H1 (cell line): ENCODE data around the gene CCDC83. TPM values are rescaled to one million over a fixed set of nuclear protein-coding genes. Genes with fewer than 3 reads are reported as not detected.

Source experiments
- CTCF ChIA-PET: fragments of 300-600 bp; sonication (Branson Sonifier 250); formaldehyde crosslinking; loops from one replicate; lab custom pipeline; 2021; ENCODE audit not compliant: partially characterized antibody; lab: Charles Lee
- POLR2A ChIA-PET: fragments of 300-600 bp; sonication (Branson Sonifier 250); formaldehyde crosslinking; loops from one replicate; lab custom pipeline; 2021; ENCODE audit warnings: inconsistent platforms; ENCODE audit not compliant: partially characterized antibody; lab: Charles Lee
- DNase-seq, 2 experiments: peaks; one replicate each; pipeline versions ENCODE4 v3.0.0 to v3.0.0-alpha.2; 2010 to 2022; ENCODE audit warnings: low spot score in 2 of 2, low read depth in 1 of 2, mixed read lengths in 1 of 2
- FAIRE-seq: peaks from 2 replicates; lab custom pipeline; 2011; peaks lifted over from hg19 to GRCh38; lab: Jason Lieb, UNC
- H2AFZ ChIP-seq: 2 replicates; pipeline ENCODE4 v1.8.1; 2012; ENCODE audit warnings: low read length, inconsistent platforms
- H2AK5ac ChIP-seq: 2 replicates; pipeline ENCODE4 v1.6.1; 2013; ENCODE audit warnings: low read depth, low read length
- H2BK120ac ChIP-seq: replicated peaks from 2 replicates; pipeline ENCODE3; 2013; ENCODE audit warnings: low read depth, low read length, inconsistent platforms
- H2BK12ac ChIP-seq: 2 replicates; pipeline ENCODE4 v1.6.1; 2013; ENCODE audit warnings: low read depth, low read length
- H2BK15ac ChIP-seq: 2 replicates; pipeline ENCODE4 v1.6.1; 2013; ENCODE audit warnings: low read length
- H2BK20ac ChIP-seq: 2 replicates; pipeline ENCODE4 v1.6.1; 2013; ENCODE audit warnings: low read length
- H2BK5ac ChIP-seq: 2 replicates; pipeline ENCODE4 v1.6.1; 2013; ENCODE audit warnings: low read depth, low read length
- H3K14ac ChIP-seq: 2 replicates; pipeline ENCODE4 v1.6.1; 2013; ENCODE audit warnings: inconsistent platforms; ENCODE audit not compliant: insufficient read length
- H3K18ac ChIP-seq: 2 replicates; pipeline ENCODE4 v1.6.1; 2013; ENCODE audit warnings: low read length; ENCODE audit errors: extremely low read depth
- H3K23ac ChIP-seq: 2 replicates; pipeline ENCODE4 v1.6.1; 2013; ENCODE audit warnings: inconsistent platforms; ENCODE audit not compliant: insufficient read length
- H3K23me2 ChIP-seq: 2 replicates; pipeline ENCODE4 v1.6.1; 2013; ENCODE audit warnings: low read depth, low read length
- H3K27ac ChIP-seq: 2 replicates; pipeline ENCODE4 v1.6.1; 2011; ENCODE audit warnings: low read depth, low read length, inconsistent platforms
- H3K27me3 ChIP-seq, 4 experiments: replicated peaks in 1 of 4; 1 replicate in 1 of 4; 2 replicates in 3 of 4; pipeline versions ENCODE4 v1.6.1 to v1.8.1; 2011 to 2013; ENCODE audit warnings: low read length in 3 of 4, mild to moderate bottlenecking in 3 of 4, inconsistent platforms in 2 of 4, mixed read lengths in 2 of 4, moderate library complexity in 1 of 4; ENCODE audit not compliant: control insufficient read depth in 3 of 4, insufficient read depth in 3 of 4; ENCODE audit errors: extremely low read depth in 1 of 4
- H3K36me3 ChIP-seq, 4 experiments: 2 replicates each; pipeline versions ENCODE4 v1.6.1 to v1.8.1; 2011 to 2013; ENCODE audit warnings: mild to moderate bottlenecking in 4 of 4, low read length in 3 of 4, moderate library complexity in 2 of 4, control low read depth in 1 of 4, inconsistent platforms in 1 of 4; ENCODE audit not compliant: insufficient read depth in 4 of 4, control insufficient read depth in 2 of 4
- H3K4ac ChIP-seq: replicated peaks from 2 replicates; pipeline ENCODE3; 2013; ENCODE audit warnings: low read length, low read depth, mixed read lengths, inconsistent platforms; ENCODE audit not compliant: insufficient read length
- H3K4me1 ChIP-seq, 4 experiments: replicated peaks in 1 of 4; 1 replicate in 1 of 4; 2 replicates in 3 of 4; pipeline versions ENCODE4 v1.6.1 to v1.8.1; 2011 to 2013; ENCODE audit warnings: low read length in 3 of 4, inconsistent platforms in 2 of 4, mixed read lengths in 1 of 4; ENCODE audit not compliant: insufficient read depth in 4 of 4, control insufficient read depth in 3 of 4
- H3K4me2 ChIP-seq, 2 experiments: 2 replicates each; pipeline versions ENCODE4 v1.6.1 to v1.8.1; 2011 to 2013; ENCODE audit warnings: low read depth in 2 of 2, low read length in 2 of 2, control low read depth in 1 of 2, inconsistent platforms in 1 of 2, mild to moderate bottlenecking in 1 of 2; ENCODE audit not compliant: insufficient read depth in 1 of 2
- H3K4me3 ChIP-seq, 4 experiments: fragments of 200-600, 300-600 bp in 1 of 4; sonication (generic), shearing (Covaris generic), sonication (Bioruptor Twin) in 1 of 4; 2 replicates each; pipeline versions ENCODE4 v1.5.1 to v1.8.1; 2011 to 2016; ENCODE audit warnings: low read length in 4 of 4, low read depth in 3 of 4, control low read depth in 2 of 4, inconsistent platforms in 2 of 4, mild to moderate bottlenecking in 2 of 4, mixed read lengths in 1 of 4, moderate library complexity in 1 of 4; ENCODE audit not compliant: insufficient read depth in 2 of 4; ENCODE audit errors: extremely low read depth in 1 of 4
- H3K56ac ChIP-seq: replicated peaks from 2 replicates; pipeline ENCODE3; 2013; ENCODE audit warnings: low read depth, mild to moderate bottlenecking, mixed read lengths, low read length, inconsistent platforms; ENCODE audit not compliant: insufficient read length
- H3K79me1 ChIP-seq: 2 replicates; pipeline ENCODE4 v1.6.1; 2013; ENCODE audit warnings: low read depth, low read length, control low read depth
- H3K79me2 ChIP-seq, 2 experiments: 2 replicates each; pipeline versions ENCODE4 v1.6.1 to v1.8.1; 2012 to 2013; ENCODE audit warnings: low read length in 2 of 2, mild to moderate bottlenecking in 2 of 2, inconsistent platforms in 1 of 2; ENCODE audit not compliant: insufficient read depth in 2 of 2, control insufficient read depth in 1 of 2
- H3K9ac ChIP-seq, 4 experiments: replicated peaks in 1 of 4; 1 replicate in 1 of 4; 2 replicates in 3 of 4; pipeline versions ENCODE4 v1.6.1 to v1.8.1; 2011 to 2013; ENCODE audit warnings: low read depth in 3 of 4, low read length in 3 of 4, control low read depth in 2 of 4, mild to moderate bottlenecking in 2 of 4, moderate library complexity in 2 of 4, inconsistent platforms in 1 of 4; ENCODE audit errors: extremely low read depth in 1 of 4
- H3K9me3 ChIP-seq, 2 experiments: 2 replicates each; pipeline versions ENCODE4 v1.6.1 to v1.8.1; 2012 to 2013; ENCODE audit warnings: mild to moderate bottlenecking in 2 of 2, moderate library complexity in 2 of 2, control low read depth in 1 of 2, inconsistent platforms in 1 of 2, low read depth in 1 of 2, low read length in 1 of 2, mixed read lengths in 1 of 2; ENCODE audit not compliant: insufficient read depth in 2 of 2
- H4K20me1 ChIP-seq, 2 experiments: replicated peaks in 1 of 2; 2 replicates each; pipeline versions ENCODE3 to v1.8.1; 2011 to 2013; ENCODE audit warnings: inconsistent platforms in 2 of 2, low read length in 2 of 2, mild to moderate bottlenecking in 1 of 2; ENCODE audit not compliant: insufficient read depth in 2 of 2, control insufficient read depth in 1 of 2
- H4K5ac ChIP-seq: 2 replicates; pipeline ENCODE4 v1.6.1; 2013; ENCODE audit warnings: low read length, low read depth, mixed read lengths, inconsistent platforms; ENCODE audit not compliant: insufficient read length
- H4K8ac ChIP-seq: 2 replicates; pipeline ENCODE4 v1.8.0; 2013; ENCODE audit warnings: mild to moderate bottlenecking, moderate library complexity, low read length, inconsistent platforms; ENCODE audit not compliant: insufficient read depth; ENCODE audit errors: extremely low read depth
- H4K91ac ChIP-seq: replicated peaks from 2 replicates; pipeline ENCODE3; 2013; ENCODE audit warnings: low read length, mixed read lengths, inconsistent platforms; ENCODE audit not compliant: insufficient read length
- BACH1 ChIP-seq: IDR thresholded peaks from 2 replicates; pipeline ENCODE4 v1.6.1; 2012; ENCODE audit warnings: low read length, improper control_type of control experiment
- BCL11A ChIP-seq, 2 experiments: IDR thresholded peaks; one replicate each; pipeline ENCODE4 v1.6.1; 2011; ENCODE audit warnings: low read depth in 2 of 2, low read length in 2 of 2, mild to moderate bottlenecking in 2 of 2
- CTBP2 ChIP-seq: IDR thresholded peaks from 2 replicates; pipeline ENCODE4 v1.7.0; 2011; ENCODE audit warnings: borderline replicate concordance, mild to moderate bottlenecking, moderate library complexity, mixed read lengths, low read length; ENCODE audit not compliant: insufficient read depth, insufficient read length
- EP300 ChIP-seq, 2 experiments: IDR thresholded peaks; 1 replicate in 1 of 2; 2 replicates in 1 of 2; pipeline ENCODE4 v1.6.1; 2011 to 2012; ENCODE audit warnings: low read depth in 2 of 2, low read length in 2 of 2, mild to moderate bottlenecking in 2 of 2, borderline replicate concordance in 1 of 2, inconsistent platforms in 1 of 2, moderate library complexity in 1 of 2
- GTF2F1 ChIP-seq: IDR thresholded peaks from 2 replicates; pipeline ENCODE4 v1.6.1; 2012; ENCODE audit warnings: low read depth, low read length, improper control_type of control experiment, borderline replicate concordance
- HDAC2 ChIP-seq, 2 experiments: fragments of 300-600 bp in 1 of 2; sonication (generic) in 1 of 2; IDR thresholded peaks; 2 replicates each; pipeline ENCODE4 v1.6.1; 2011 to 2012; ENCODE audit warnings: low read depth in 2 of 2, low read length in 2 of 2, mild to moderate bottlenecking in 2 of 2, moderate library complexity in 2 of 2, borderline replicate concordance in 1 of 2, inconsistent platforms in 1 of 2
- HDAC6 ChIP-seq: IDR thresholded peaks from one replicate; pipeline ENCODE4 v1.7.1; 2012; ENCODE audit warnings: low read depth, mild to moderate bottlenecking, inconsistent platforms, low read length, moderate library complexity
- MAFK ChIP-seq: IDR thresholded peaks from 2 replicates; pipeline ENCODE4 v1.6.1; 2012; ENCODE audit warnings: low read depth, mild to moderate bottlenecking, improper control_type of control experiment, low read length
- POLR2A ChIP-seq, 2 experiments: IDR thresholded peaks; 1 replicate in 1 of 2; 2 replicates in 1 of 2; pipeline ENCODE4 v1.6.1; 2011; ENCODE audit warnings: low read depth in 2 of 2, low read length in 2 of 2, mild to moderate bottlenecking in 2 of 2; ENCODE audit errors: control extremely low read depth in 1 of 2
- POU5F1 ChIP-seq: IDR thresholded peaks from 2 replicates; pipeline ENCODE4 v1.6.1; 2011; ENCODE audit warnings: low read depth, mild to moderate bottlenecking, low read length, moderate library complexity
- TAF7 ChIP-seq: optimal IDR thresholded peaks from 2 replicates; pipeline ENCODE3; 2011; ENCODE audit warnings: low read depth, mild to moderate bottlenecking, inconsistent platforms, low read length, moderate library complexity, borderline replicate concordance
- WGBS, 2 experiments: shearing (Covaris generic) in 1 of 2; methylation state at CpG; one replicate each; pipeline versions ENCODE4 v1.1.6 to v1.1.7; 2013 to 2015; ENCODE audit warnings: low lambda C conversion rate in 2 of 2, mixed read lengths in 2 of 2, inconsistent platforms in 1 of 2, low coverage in 1 of 2, missing lambda C conversion rate in 1 of 2; ENCODE audit not compliant: insufficient replicate concordance in 2 of 2, insufficient coverage in 1 of 2, insufficient read length in 1 of 2; ENCODE audit errors: extremely low coverage in 1 of 2, missing lambda C conversion rate in 1 of 2; 5-methylcytosine and 5-hydroxymethylcytosine counted together
- polyA plus RNA-seq, 7 experiments: library from polyadenylated mRNA; depleted of rRNA in 3 of 7; stranded (reverse) in 5 of 7; unstranded in 2 of 7; fragments of >200 nt in 5 of 7; fragments of 200-250 nt in 2 of 7; gene quantifications; 1 replicate in 5 of 7; 2 replicates in 1 of 7; 4 replicates in 1 of 7; pipeline versions ENCODE4 v1.2.1 to v1.2.3, GENCODE V29; 2011 to 2013; ENCODE audit warnings: missing spikeins in 2 of 7, mixed read lengths in 2 of 7
- total RNA-seq: library from RNA; stranded (reverse); fragmentation: NEBNext Ultra II Directional; extraction: Animal tissue kit (Norgen Biotek cat#: 25700); gene quantifications from 2 replicates; pipeline ENCODE4 v1.2.1, GENCODE V29; 2021

The CCDC83 gene
- total and polyA plus RNA-seq, 2 of the 8 experiments (the other 6 are each of a cell fraction or from before 2014, with no cell fraction given) = not detected

GRCh38 chr11:85903406-85903805 is 48.2 kb downstream of the CCDC83 start:
- 84% methylated on average over 4 of the region's 4 CpGs; no CpG with 5 or more reads in 1 of the 2 experiments for WGBS, 2 experiments
- Histone ChIP-seq H3K23me2 (0 out of 2 replicates have a peak, but pooled peaks cover 3% of the 10 kb centered on the region), H3K4me2 (no peak overlapping the region), H4K91ac (no peak overlapping the region), H3K4ac (no peak overlapping the region), H3K79me2 (no peaks in the 10 kb centered on the region), H3K27ac (no peak overlapping the region), H3K14ac (no peak overlapping the region), H2BK20ac (no peak overlapping the region), H3K18ac (no peak overlapping the region), H2BK5ac (no peak overlapping the region), H2AFZ (no peak overlapping the region; the same call in 1 of the 2 replicates), H4K5ac (no peak overlapping the region), H3K27me3 (no peaks in the 10 kb centered on the region), H2AK5ac (no peak overlapping the region), H3K4me1 (no peaks in the 10 kb centered on the region), H3K9ac (no peak overlapping the region), H4K8ac (no peak overlapping the region), H3K9me3 (no peaks in the 10 kb centered on the region), H2BK120ac (no peak overlapping the region), H4K20me1 (no peaks in the 10 kb centered on the region), H3K79me1 (no peaks in the 10 kb centered on the region), H3K56ac (no peak overlapping the region), H2BK12ac (no peak overlapping the region), H3K36me3 (no peaks in the 10 kb centered on the region), H3K23ac (no peak overlapping the region), H3K4me3 (no peak overlapping the region), H2BK15ac (no peak overlapping the region)
- TF ChIP-seq BCL11A (IDR thresholded peaks at IDR 0.05; ENCODE audit: low read depth in 2 of 2, low read length in 2 of 2) = no peak
- TF ChIP-seq HDAC6 = no peak
- no peak for TF ChIP-seq GTF2F1
- no peak for TF ChIP-seq MAFK
- no peak for TF ChIP-seq EP300 (IDR thresholded peaks at IDR 0.05; ENCODE audit: borderline replicate concordance in 1 of 2, low read depth in 2 of 2, low read length in 2 of 2)
- no peak for TF ChIP-seq BACH1
- no peak for TF ChIP-seq POLR2A (IDR thresholded peaks at IDR 0.05; ENCODE audit: control extremely low read depth in 1 of 2, low read depth in 2 of 2, low read length in 2 of 2)
- no peak for TF ChIP-seq CTBP2
- no peak for TF ChIP-seq POU5F1
- TF ChIP-seq TAF7 = no peak
- TF ChIP-seq HDAC2 (IDR thresholded peaks at IDR 0.05; ENCODE audit: borderline replicate concordance in 1 of 2, low read depth in 2 of 2, low read length in 2 of 2) = no peak
- CTCF ChIA-PET = interaction anchor here (0.6 kb wide), 1 partner anchor 1073 kb away, joined by 5 read pairs; no protein-coding TSS in a partner anchor
- FAIRE-seq (no peak), DNase-seq (no peak)
- POLR2A ChIA-PET = no interaction called here
